Measurements from ENCODE around the gene SATB2.

The SATB2 gene

GRCh38 chr2:199446996-199447576 lies 10.7 kb downstream of the SATB2 start:
- Mint-ChIP-seq H3K4me1 (ENCODE audit: low read depth) (no peaks in the 10 kb centered on the region), H3K27me3 (peaks cover 70% of the 10 kb centered on the region), H3K4me3 (no peak overlapping the region), H3K9me3 (no peaks in the 10 kb centered on the region), H3K36me3 (ENCODE audit: low read depth) (no peaks in the 10 kb centered on the region), H3K27ac (no peak overlapping the region)

GRCh38 chr2:199444749-199445148 lies 13.0 kb downstream of the SATB2 start:
- peaks cover 58% of the 10 kb centered on the region for H3K27me3 Mint-ChIP-seq
- no peak overlapping the region for H3K4me3 Mint-ChIP-seq
- no peaks in the 10 kb centered on the region for H3K36me3 Mint-ChIP-seq (ENCODE audit: low read depth)
- no peaks in the 10 kb centered on the region for H3K4me1 Mint-ChIP-seq (ENCODE audit: low read depth)
- H3K9me3 Mint-ChIP-seq = no peaks in the 10 kb centered on the region
- H3K27ac Mint-ChIP-seq = no peak overlapping the region

GRCh38 chr2:199443589-199444130 lies 14.1 kb downstream of the SATB2 start:
- Mint-ChIP-seq H3K4me1 (ENCODE audit: low read depth) (no peaks in the 10 kb centered on the region), H3K4me3 (no peak overlapping the region)

GRCh38 chr2:199442173-199442572 lies 15.6 kb downstream of the SATB2 start:
- Mint-ChIP-seq H3K36me3 (ENCODE audit: low read depth) (no peaks in the 10 kb centered on the region), H3K27ac (no peak overlapping the region), H3K4me3 (no peak overlapping the region), H3K4me1 (ENCODE audit: low read depth) (no peaks in the 10 kb centered on the region), H3K27me3 (peaks cover 43% of the 10 kb centered on the region), H3K9me3 (no peaks in the 10 kb centered on the region)

More at GRCh38 chr2:199443589-199444130, 14.1 kb downstream of the SATB2 start:
- Mint-ChIP-seq H3K9me3 (no peaks in the 10 kb centered on the region), H3K27ac (no peak overlapping the region), H3K27me3 (peaks cover 52% of the 10 kb centered on the region), H3K36me3 (ENCODE audit: low read depth) (no peaks in the 10 kb centered on the region)

GRCh38 chr2:199441759-199442158 lies 16.0 kb downstream of the SATB2 start:
- no peak overlapping the region for H3K27ac Mint-ChIP-seq
- H3K9me3 Mint-ChIP-seq = no peaks in the 10 kb centered on the region
- no peak overlapping the region for H3K4me3 Mint-ChIP-seq
- H3K27me3 Mint-ChIP-seq = peaks cover 39% of the 10 kb centered on the region
- H3K4me1 Mint-ChIP-seq (ENCODE audit: low read depth) = no peaks in the 10 kb centered on the region
- H3K36me3 Mint-ChIP-seq (ENCODE audit: low read depth) = no peaks in the 10 kb centered on the region

GRCh38 chr2:199440118-199440517 lies 17.6 kb downstream of the SATB2 start:
- Mint-ChIP-seq H3K27ac (no peak overlapping the region), H3K27me3 (peaks cover 28% of the 10 kb centered on the region), H3K9me3 (no peaks in the 10 kb centered on the region), H3K4me3 (no peak overlapping the region), H3K36me3 (ENCODE audit: low read depth) (no peaks in the 10 kb centered on the region), H3K4me1 (ENCODE audit: low read depth) (no peaks in the 10 kb centered on the region)

- H3K4me1 Mint-ChIP-seq (ENCODE audit: low read depth) = no peaks in the 10 kb centered on the region
- peaks cover 23% of the 10 kb centered on the region for H3K27me3 Mint-ChIP-seq
- H3K4me3 Mint-ChIP-seq = no peak overlapping the region
- no peaks in the 10 kb centered on the region for H3K36me3 Mint-ChIP-seq (ENCODE audit: low read depth)
- no peaks in the 10 kb centered on the region for H3K9me3 Mint-ChIP-seq
- no peak overlapping the region for H3K27ac Mint-ChIP-seq
These were observed 18.2 kb downstream of the SATB2 start for GRCh38 chr2:199439542-199439941.

- Mint-ChIP-seq H3K36me3 (ENCODE audit: low read depth) (no peaks in the 10 kb centered on the region), H3K4me3 (no peak overlapping the region), H3K27me3 (peaks cover 20% of the 10 kb centered on the region), H3K27ac (no peak overlapping the region), H3K9me3 (no peaks in the 10 kb centered on the region), H3K4me1 (ENCODE audit: low read depth) (no peaks in the 10 kb centered on the region)
These were observed 18.7 kb downstream of the SATB2 start for GRCh38 chr2:199439066-199439465.

GRCh38 chr2:199434555-199434954 lies 23.2 kb downstream of the SATB2 start:
- peaks cover 19% of the 10 kb centered on the region for H3K27me3 Mint-ChIP-seq

GRCh38 chr2:199433204-199433832 lies 24.4 kb downstream of the SATB2 start:
- no peak overlapping the region for H3K27ac Mint-ChIP-seq
- no peak overlapping the region for H3K4me3 Mint-ChIP-seq
- no peaks in the 10 kb centered on the region for H3K9me3 Mint-ChIP-seq
- H3K4me1 Mint-ChIP-seq (ENCODE audit: low read depth) = no peaks in the 10 kb centered on the region
- H3K36me3 Mint-ChIP-seq (ENCODE audit: low read depth) = no peaks in the 10 kb centered on the region
- peaks cover 22% of the 10 kb centered on the region for H3K27me3 Mint-ChIP-seq

More at GRCh38 chr2:199434555-199434954, 23.2 kb downstream of the SATB2 start:
- H3K27ac Mint-ChIP-seq = no peak overlapping the region
- no peaks in the 10 kb centered on the region for H3K9me3 Mint-ChIP-seq
- no peak overlapping the region for H3K4me3 Mint-ChIP-seq
- no peaks in the 10 kb centered on the region for H3K36me3 Mint-ChIP-seq (ENCODE audit: low read depth)
- H3K4me1 Mint-ChIP-seq (ENCODE audit: low read depth) = no peaks in the 10 kb centered on the region

- Mint-ChIP-seq H3K27me3 (peaks cover 23% of the 10 kb centered on the region), H3K4me3 (no peak overlapping the region), H3K9me3 (no peaks in the 10 kb centered on the region), H3K4me1 (ENCODE audit: low read depth) (no peaks in the 10 kb centered on the region), H3K27ac (no peak overlapping the region), H3K36me3 (ENCODE audit: low read depth) (no peaks in the 10 kb centered on the region)
These were observed 26.0 kb downstream of the SATB2 start for GRCh38 chr2:199431746-199432213.

- Mint-ChIP-seq H3K27ac (no peak overlapping the region), H3K9me3 (no peaks in the 10 kb centered on the region), H3K36me3 (ENCODE audit: low read depth) (no peaks in the 10 kb centered on the region), H3K27me3 (peaks cover 22% of the 10 kb centered on the region), H3K4me3 (no peak overlapping the region), H3K4me1 (ENCODE audit: low read depth) (no peaks in the 10 kb centered on the region)
These were observed 27.5 kb downstream of the SATB2 start for GRCh38 chr2:199430214-199430613.

GRCh38 chr2:199428291-199428690 lies 29.4 kb downstream of the SATB2 start:
- Mint-ChIP-seq H3K4me3 (no peak overlapping the region), H3K36me3 (ENCODE audit: low read depth) (no peaks in the 10 kb centered on the region), H3K9me3 (no peaks in the 10 kb centered on the region)

GRCh38 chr2:199424160-199424559 lies 33.6 kb downstream of the SATB2 start:
- Mint-ChIP-seq H3K4me3 (no peak overlapping the region), H3K27ac (no peak overlapping the region), H3K27me3 (peaks cover 16% of the 10 kb centered on the region), H3K9me3 (no peaks in the 10 kb centered on the region), H3K4me1 (ENCODE audit: low read depth) (no peaks in the 10 kb centered on the region), H3K36me3 (ENCODE audit: low read depth) (no peaks in the 10 kb centered on the region)

More at GRCh38 chr2:199428291-199428690, 29.4 kb downstream of the SATB2 start:
- Mint-ChIP-seq H3K4me1 (ENCODE audit: low read depth) (no peaks in the 10 kb centered on the region), H3K27me3 (peaks cover 29% of the 10 kb centered on the region), H3K27ac (no peak overlapping the region)

- no peak overlapping the region for H3K27ac Mint-ChIP-seq
- H3K27me3 Mint-ChIP-seq = peaks cover 16% of the 10 kb centered on the region
- no peaks in the 10 kb centered on the region for H3K36me3 Mint-ChIP-seq (ENCODE audit: low read depth)
- no peaks in the 10 kb centered on the region for H3K4me1 Mint-ChIP-seq (ENCODE audit: low read depth)
- no peak overlapping the region for H3K4me3 Mint-ChIP-seq
- H3K9me3 Mint-ChIP-seq = no peaks in the 10 kb centered on the region
These were observed 38.3 kb downstream of the SATB2 start for GRCh38 chr2:199419428-199419827.

All from stimulated activated naive CD8-positive, alpha-beta T cell treated with anti-CD3 and anti-CD28 coated beads, Interleukin-15, Interleukin-2, amounts not matched to agents 100 ng/mL and 50 ng/mL, for 24 hours (primary cell).